Left colon (tissue), 2 donors: ENCODE results near the gene HEPACAM2. TPM values are rescaled to one million over a fixed set of nuclear protein-coding genes. Genes with fewer than 3 reads are reported as not detected.
A peak's percentile ranks its signal among the peaks of the same experiment; 100 is the strongest.

ENCODE experiments used
- ATAC-seq: fragments of 200-7000 bp; cut with Tn5 transposase; one replicate; pipeline ENCODE4 v1.9.1; 2020; ENCODE audit warnings: mild to moderate bottlenecking, moderate library complexity
- DNase-seq, 2 donors: peaks; one replicate each; pipeline ENCODE4 v3.0.0-alpha.2; 2020
- intact Hi-C, 2 donors: fragments of 100-400 bp; cut with DNase I in 1 of 2; cut with micrococcal nuclease in 1 of 2; formaldehyde crosslinking; loops; one replicate each; pipeline versions ENCODE4 v1.11.2 to v1.14.0; 2022; cut with DNase I, micrococcal nuclease
- total RNA-seq, 2 donors: library from RNA; stranded (reverse); fragmentation: NEBNext Ultra II Directional; extraction: Animal tissue kit (Norgen Biotek cat#: 25700); gene quantifications; one replicate each; pipeline ENCODE4 v1.2.1, GENCODE V29; 2021
- donor health status: DM: no; HTN: no; CAD: no.
- donor health status: DM: yes; HTN: yes; CAD: no.

The HEPACAM2 gene
- total RNA-seq, 2 donors from 2014 or later: 86.8 to 96.1 TPM

DNA sequence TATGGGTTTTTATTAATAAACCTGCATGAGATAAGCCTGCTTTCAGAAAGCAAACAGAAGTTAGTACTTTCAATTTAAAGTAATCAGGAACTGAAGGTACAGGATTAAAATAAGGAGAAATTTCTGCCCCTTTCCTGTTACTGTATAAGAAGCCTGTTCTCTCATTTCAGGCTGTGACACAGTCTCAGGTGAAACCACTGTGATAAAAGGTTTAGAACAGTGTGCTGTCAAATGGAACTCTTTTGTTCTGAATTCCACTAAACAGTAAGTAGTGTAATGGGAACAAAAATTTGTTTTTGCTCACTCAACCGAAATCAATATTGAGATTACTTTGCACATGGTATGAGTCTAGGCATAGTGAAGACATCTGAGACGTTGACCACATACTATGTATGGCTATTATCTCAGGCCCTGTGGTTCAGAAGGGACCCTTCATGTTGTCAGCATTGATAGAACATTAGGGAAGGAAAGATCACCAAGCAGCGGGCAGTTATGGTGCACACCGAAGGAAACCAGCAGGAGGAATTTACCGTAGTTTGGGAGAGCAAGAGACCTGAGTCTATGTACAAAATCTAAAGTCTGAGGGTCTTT lies 14.9 kb downstream of the HEPACAM2 start:
- intact Hi-C loops: no loop called here
- no peak for DNase-seq
- no peak for ATAC-seq

GRCh38 chr7:93205046-93205445 lies 21.2 kb downstream of the HEPACAM2 start:
- intact Hi-C loops: no loop called here
- no peak for ATAC-seq

DNA sequence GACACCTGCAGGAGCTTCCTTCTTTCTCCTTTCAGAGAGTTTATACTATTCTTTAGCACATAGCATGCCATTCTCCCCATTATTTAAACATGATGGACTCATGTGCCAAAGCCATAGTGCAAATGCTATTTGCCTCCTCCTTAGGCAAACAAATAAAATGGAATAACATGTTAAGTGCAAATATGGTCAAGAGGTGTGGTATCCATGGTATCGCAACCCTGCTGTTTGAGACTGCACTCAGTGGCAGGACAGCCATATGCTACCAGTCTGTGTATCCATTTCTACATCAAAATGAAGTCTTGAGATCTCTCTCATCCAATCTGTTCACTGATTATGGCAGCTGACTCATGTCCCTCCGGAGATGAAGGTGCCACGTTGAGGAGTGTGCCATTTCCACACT lies 22.8 kb downstream of the HEPACAM2 start:
- peak; percentile 24 to 49 for DNase-seq
- ATAC-seq: peak; percentile 94
- intact Hi-C loops: no loop called here

More at GRCh38 chr7:93205046-93205445, 21.2 kb downstream of the HEPACAM2 start:
- DNase-seq: no peak

DNA sequence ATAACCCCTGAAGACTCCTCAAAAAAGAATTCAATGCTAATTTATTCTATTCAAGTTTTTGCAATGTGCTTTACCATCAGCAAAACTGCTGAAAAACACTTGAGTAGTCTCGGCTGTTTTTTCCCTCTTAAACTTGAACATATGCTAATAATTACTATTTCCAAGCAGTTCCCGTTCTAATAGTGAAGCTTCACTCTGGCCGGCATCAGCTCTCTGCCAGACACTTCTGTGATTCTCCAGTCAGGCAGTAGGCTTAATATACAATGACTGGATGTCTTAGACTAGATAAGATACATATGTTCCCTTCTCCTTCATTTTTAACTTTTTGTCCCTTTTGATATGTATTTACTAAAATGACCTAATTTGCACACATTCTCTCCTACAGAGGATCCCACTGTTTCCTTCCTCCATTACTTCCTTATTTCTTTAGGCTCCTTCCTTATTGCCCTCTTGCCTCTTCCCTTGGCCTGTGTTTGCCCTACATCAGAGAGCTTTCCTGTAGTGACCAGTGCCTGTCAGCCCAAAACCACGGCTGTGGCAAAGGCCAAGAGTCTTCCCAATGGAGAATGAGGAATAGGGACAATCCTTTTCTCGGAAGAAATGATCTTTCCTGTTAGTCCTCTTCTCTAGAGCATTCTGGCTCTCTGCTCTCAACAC lies 23.5 kb downstream of the HEPACAM2 start:
- intact Hi-C loops: no loop called here
- ATAC-seq: peak; percentile 84
- peak in 1 of 2 donors; percentile 27 for DNase-seq

DNA sequence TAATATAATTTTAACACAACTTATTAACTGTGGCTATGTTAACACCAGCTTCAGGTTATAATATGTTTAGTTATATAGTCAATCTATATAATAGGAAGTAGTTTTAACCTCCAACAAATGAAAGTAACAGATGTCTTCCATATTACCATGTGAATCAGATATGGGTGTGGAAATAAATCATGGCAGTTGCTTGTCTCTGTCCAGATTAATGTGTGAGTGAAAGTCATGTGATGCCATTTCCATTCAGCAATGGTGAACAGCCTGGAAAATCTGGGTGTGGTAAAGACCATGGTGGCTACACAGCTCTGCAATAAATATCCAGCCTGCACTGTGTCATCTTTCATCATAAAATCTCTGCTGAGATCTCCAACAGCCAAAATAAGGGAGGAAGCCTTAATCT lies 27.8 kb downstream of the HEPACAM2 start:
- intact Hi-C loops: no loop called here
- ATAC-seq (peak; percentile 7), DNase-seq (no peak)

DNA sequence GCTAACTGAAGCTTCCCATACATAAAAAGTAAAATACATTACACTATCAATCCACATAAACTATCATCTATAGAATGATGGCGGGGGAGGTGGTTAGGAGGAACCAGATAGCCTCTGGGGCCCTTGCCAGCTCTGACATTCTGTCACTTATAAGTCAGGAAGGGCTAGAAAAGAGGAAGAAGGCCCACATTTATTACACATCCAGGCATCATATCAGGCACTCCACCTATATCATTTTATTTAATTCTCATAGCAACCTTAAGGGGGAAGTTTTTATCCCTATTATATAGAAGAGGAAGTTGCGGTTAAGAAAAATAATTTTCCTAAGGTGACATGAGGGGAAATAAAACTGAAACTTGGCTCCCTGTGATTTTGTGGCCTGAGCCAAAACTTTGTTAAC lies 29.9 kb downstream of the HEPACAM2 start:
- DNase-seq (peak in 1 of 2 donors; percentile 33), ATAC-seq (peak; percentile 78)
- intact Hi-C loops: no loop called here

DNA sequence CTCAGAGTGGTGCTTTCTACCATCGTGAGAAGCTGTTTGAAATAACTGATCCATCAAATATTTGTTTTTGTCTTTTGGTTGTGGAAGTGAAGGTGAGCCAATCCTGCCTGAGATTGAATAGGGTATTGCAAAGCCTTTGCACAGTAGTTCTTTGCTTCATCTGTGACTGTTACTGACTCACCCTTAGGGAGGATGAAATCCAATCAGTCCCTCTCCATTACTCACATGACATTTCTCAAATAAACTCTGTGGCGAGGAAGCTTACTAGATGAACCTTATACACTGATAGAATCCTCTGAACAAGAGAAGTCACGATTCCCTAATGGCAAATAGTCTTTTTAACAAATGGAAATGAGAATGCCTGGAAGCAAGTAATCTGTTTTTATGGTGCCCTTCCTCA lies 31.9 kb downstream of the HEPACAM2 start:
- DNase-seq: no peak
- ATAC-seq: no peak
- intact Hi-C loops: no loop called here

DNA sequence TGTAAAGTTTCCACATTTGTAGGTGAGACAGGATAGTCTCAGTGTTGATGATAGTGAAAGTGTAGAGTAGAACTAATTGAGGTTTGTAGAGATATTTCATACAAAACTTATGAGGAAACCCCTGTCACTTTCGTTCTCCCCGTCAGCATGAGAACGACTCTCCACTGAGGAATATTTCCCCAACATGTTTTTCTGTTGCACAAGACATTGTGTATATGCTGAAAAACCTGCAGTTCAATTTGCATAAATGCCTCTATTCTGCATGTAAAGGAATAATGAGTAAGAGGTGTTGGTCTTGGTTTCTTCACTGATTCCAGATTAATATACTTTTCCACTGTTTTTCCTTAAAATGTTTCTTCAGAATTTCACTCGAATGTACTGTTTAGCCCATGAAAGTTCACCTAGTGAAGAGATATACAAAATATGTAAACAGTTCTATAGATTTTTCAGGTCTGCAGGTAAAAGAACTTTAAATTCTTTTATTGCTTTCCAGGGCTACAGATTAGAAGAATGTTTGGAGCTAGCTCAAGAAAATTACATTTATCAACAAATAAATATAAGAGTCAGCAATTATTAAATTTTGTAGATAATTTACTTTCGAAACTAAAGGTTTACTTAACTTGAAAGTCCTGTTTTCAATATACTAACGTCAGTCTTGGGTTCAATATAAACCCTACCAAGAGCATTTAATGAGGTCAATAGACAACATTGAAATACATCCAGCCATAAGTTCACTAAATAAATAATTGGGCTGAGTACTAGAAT lies 37.2 kb downstream of the HEPACAM2 start:
- intact Hi-C loops: no loop called here
- no peak for DNase-seq
- no peak for ATAC-seq

GRCh38 chr7:93185303-93186027 lies 40.8 kb downstream of the HEPACAM2 start:
- DNase-seq (no peak), ATAC-seq (no peak)
- intact Hi-C loops: no loop called here

- intact Hi-C loops: no loop called here
- ATAC-seq (peak; percentile 56), DNase-seq (no peak)
Measured at GRCh38 chr7:93179173-93179572, 47.1 kb downstream of the HEPACAM2 start.

DNA sequence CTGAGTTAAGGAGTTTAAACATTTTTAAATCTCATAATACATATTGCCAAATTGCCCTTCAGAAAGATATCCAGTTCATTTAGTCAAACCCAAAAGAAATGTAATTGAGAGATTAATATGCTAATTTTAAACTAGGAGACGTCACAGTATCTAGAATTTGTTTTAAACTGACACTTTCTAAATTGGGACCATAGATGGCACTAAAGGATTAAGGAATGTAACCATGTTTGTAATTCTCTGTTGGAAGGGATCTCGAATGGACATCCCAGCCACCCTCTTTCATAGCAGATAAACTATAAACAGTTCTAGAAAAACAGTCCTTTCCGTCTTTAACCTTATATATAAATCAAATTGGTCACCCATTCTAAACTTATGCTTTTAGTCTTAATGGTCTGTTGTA lies 48.1 kb downstream of the HEPACAM2 start:
- intact Hi-C loops: no loop called here
- ATAC-seq (peak; percentile 90), DNase-seq (no peak)

GRCh38 chr7:93176992-93177580 lies 49.2 kb downstream of the HEPACAM2 start:
- no peak for ATAC-seq

DNA sequence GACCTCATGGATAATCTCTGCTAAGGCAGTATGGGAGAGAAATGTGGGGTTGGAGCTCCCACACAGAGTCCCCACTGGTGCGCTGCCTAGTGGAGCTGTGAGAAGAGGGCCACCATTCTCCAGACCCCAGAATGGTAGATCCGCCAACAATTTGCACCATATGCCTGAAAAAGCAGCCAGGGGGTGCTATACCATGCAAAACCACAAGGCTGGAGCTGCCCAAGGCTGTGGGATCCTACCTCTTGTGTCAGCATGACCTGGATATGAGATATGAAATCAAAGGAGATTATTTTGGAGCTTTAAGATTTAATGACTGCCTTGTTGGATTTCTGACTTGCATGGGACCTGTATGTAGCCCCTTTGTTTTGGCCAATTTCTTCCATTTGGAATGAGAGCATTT lies 51.0 kb downstream of the HEPACAM2 start:
- ATAC-seq: no peak
- intact Hi-C loops: no loop called here
- DNase-seq: no peak

More at GRCh38 chr7:93176992-93177580, 49.2 kb downstream of the HEPACAM2 start:
- intact Hi-C loops: no loop called here
- DNase-seq: no peak

GRCh38 chr7:93172683-93173082 lies 53.6 kb downstream of the HEPACAM2 start:
- intact Hi-C loops: no loop called here
- no peak for ATAC-seq
- DNase-seq: no peak

GRCh38 chr7:93171606-93172226 lies 54.6 kb downstream of the HEPACAM2 start:
- ATAC-seq (no peak), DNase-seq (no peak)
- intact Hi-C loops: no loop called here

GRCh38 chr7:93165447-93165846 lies 60.8 kb downstream of the HEPACAM2 start:
- ATAC-seq: no peak
- intact Hi-C loops: no loop called here
- DNase-seq: no peak

DNA sequence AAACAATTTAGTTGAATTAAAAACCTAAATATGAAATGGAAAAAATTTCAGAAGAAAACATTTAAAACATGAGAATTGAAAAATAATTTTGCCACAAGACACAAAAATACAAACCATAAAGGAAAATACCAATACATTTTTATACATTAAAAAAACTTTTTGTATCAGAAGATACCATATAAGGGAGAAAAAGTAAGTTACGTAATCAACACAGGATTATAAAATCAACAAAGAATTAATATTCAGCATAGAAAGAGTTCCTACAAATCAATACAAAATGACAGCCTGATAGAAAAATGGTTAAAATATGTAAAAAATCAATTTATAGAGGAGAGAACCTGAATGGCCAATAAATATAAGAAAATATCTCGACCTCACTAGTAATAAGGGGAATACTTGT lies 61.5 kb downstream of the HEPACAM2 start:
- DNase-seq: no peak
- ATAC-seq: no peak
- intact Hi-C loops: no loop called here

- intact Hi-C loops: no loop called here
- no peak for ATAC-seq
- no peak for DNase-seq
Measured at GRCh38 chr7:93161181-93161762, 65.0 kb downstream of the HEPACAM2 start.
